ENCODE measurements around the gene SELENOF.

DNA sequence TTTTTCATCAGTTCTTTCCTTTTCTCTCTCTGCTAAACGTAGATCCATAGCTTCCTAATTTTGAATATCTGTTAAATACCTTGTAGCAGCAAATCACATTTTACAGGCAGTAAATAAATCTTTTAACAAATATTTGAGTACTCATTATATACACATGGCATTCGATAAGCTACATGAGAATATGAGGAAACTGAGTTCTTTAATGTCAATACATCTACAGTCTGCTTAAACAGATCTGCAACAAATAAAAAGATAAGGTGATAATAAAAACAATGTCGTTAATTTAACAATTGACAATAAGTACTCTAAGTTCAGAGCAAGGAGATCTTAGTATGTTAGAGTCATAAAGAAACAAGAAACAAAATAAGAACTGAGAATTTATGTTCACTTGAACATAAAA is 42.9 kb downstream of the SELENOF start:
- no peak for TF ChIP-seq CTCF (IDR thresholded peaks at IDR 0.05)
- TF ChIP-seq MAX (IDR thresholded peaks at IDR 0.05; ENCODE audit: low read depth) = no peak
- TF ChIP-seq RXRA (IDR thresholded peaks at IDR 0.05; ENCODE audit: borderline replicate concordance, low read depth) = no peak
- TF ChIP-seq POLR2AphosphoS5 (IDR thresholded peaks at IDR 0.05; ENCODE audit: low read depth, low read length) = no peak
- TF ChIP-seq REST (IDR thresholded peaks at IDR 0.05; ENCODE audit: low read depth, low read length) = no peak
- no peak for TF ChIP-seq SIN3A (IDR thresholded peaks at IDR 0.05; ENCODE audit: borderline replicate concordance, low read depth, low read length)
- no peak for TF ChIP-seq MEF2A (IDR thresholded peaks at IDR 0.05; ENCODE audit: borderline replicate concordance, low read depth)
- no peak for TF ChIP-seq EZH2phosphoT487 (IDR thresholded peaks at IDR 0.05; ENCODE audit: borderline replicate concordance, low read depth)

Measured in SK-N-SH (cell line).